Glutamatergic neuron (in vitro differentiated cells): Measurements from ENCODE around the gene BCOR. TPM values are rescaled to one million over a fixed set of nuclear protein-coding genes. Genes with fewer than 3 reads are reported as not detected.

Experiments used
- DNase-seq: peaks from one replicate; pipeline ENCODE4 v3.0.0; 2022
- H3K27ac Mint-ChIP-seq: one replicate; pipeline ENCODE4 v1.8.0; 2020; ENCODE audit warnings: mild to moderate bottlenecking, mixed read lengths, inconsistent platforms; ENCODE audit not compliant: unreplicated experiment
- H3K27me3 Mint-ChIP-seq: one replicate; pipeline ENCODE4 v1.8.0; 2020; ENCODE audit warnings: mild to moderate bottlenecking, moderate library complexity, mixed read lengths, inconsistent platforms; ENCODE audit not compliant: unreplicated experiment
- H3K36me3 Mint-ChIP-seq: one replicate; pipeline ENCODE4 v1.8.0; 2020; ENCODE audit warnings: mild to moderate bottlenecking, mixed read lengths, inconsistent platforms; ENCODE audit not compliant: unreplicated experiment
- H3K4me1 Mint-ChIP-seq: one replicate; pipeline ENCODE4 v1.8.0; 2020; ENCODE audit warnings: mild to moderate bottlenecking, low read depth, mixed read lengths, inconsistent platforms; ENCODE audit not compliant: unreplicated experiment
- H3K4me3 Mint-ChIP-seq: one replicate; pipeline ENCODE4 v1.8.0; 2020; ENCODE audit warnings: mild to moderate bottlenecking, mixed read lengths, inconsistent platforms; ENCODE audit not compliant: unreplicated experiment
- H3K9me3 Mint-ChIP-seq: one replicate; pipeline ENCODE4 v1.8.0; 2020; ENCODE audit warnings: mild to moderate bottlenecking, moderate library complexity, mixed read lengths, inconsistent platforms; ENCODE audit not compliant: unreplicated experiment
- CTCF ChIP-seq: fragments of 200-600 bp; sonication (generic); IDR thresholded peaks from one replicate; pipeline ENCODE4 v1.5.0; 2021; ENCODE audit not compliant: partially characterized antibody, unreplicated experiment
- total RNA-seq: library from RNA; stranded (reverse); fragmentation: NEBNext Ultra II Directional; extraction: Animal tissue kit (Norgen Biotek cat#: 25700); gene quantifications from one replicate; pipeline ENCODE4 v1.2.1, GENCODE V29; 2021; ENCODE audit not compliant: unreplicated experiment

Gene BCOR
- total RNA-seq, 1 donor from 2014 or later, result 59.0 TPM

- Mint-ChIP-seq H3K9me3 (peaks cover 4% of the 10 kb centered on the region), H3K4me1 (peaks cover 7% of the 10 kb centered on the region), H3K27me3 (peaks cover 5% of the 10 kb centered on the region), H3K4me3 (no peak overlapping the region), H3K27ac (no peak overlapping the region), H3K36me3 (peaks cover 10% of the 10 kb centered on the region)
- no peak for TF ChIP-seq CTCF
- DNase-seq, result no peak
Measured at GRCh38 chrX:40058719-40059118, 39.0 kb downstream of the BCOR start.

GRCh38 chrX:40057405-40057804 is 40.4 kb downstream of the BCOR start:
- H3K27ac Mint-ChIP-seq, result no peak overlapping the region
- peaks cover 2% of the 10 kb centered on the region for H3K9me3 Mint-ChIP-seq
- no peaks in the 10 kb centered on the region for H3K4me1 Mint-ChIP-seq
- H3K27me3 Mint-ChIP-seq, result peaks cover 2% of the 10 kb centered on the region
- no peak for DNase-seq
- H3K4me3 Mint-ChIP-seq, result no peak overlapping the region
- peaks cover 17% of the 10 kb centered on the region for H3K36me3 Mint-ChIP-seq
- no peak for TF ChIP-seq CTCF

- peaks cover 2% of the 10 kb centered on the region for H3K27me3 Mint-ChIP-seq
- H3K9me3 Mint-ChIP-seq, result peaks cover 2% of the 10 kb centered on the region
- H3K27ac Mint-ChIP-seq, result no peak overlapping the region
- H3K4me1 Mint-ChIP-seq, result no peaks in the 10 kb centered on the region
- H3K36me3 Mint-ChIP-seq, result peaks cover 24% of the 10 kb centered on the region
- no peak for TF ChIP-seq CTCF
- H3K4me3 Mint-ChIP-seq, result no peak overlapping the region
- DNase-seq, result no peak
Measured at GRCh38 chrX:40056420-40056819, 41.3 kb downstream of the BCOR start.

- H3K27ac Mint-ChIP-seq, result no peak overlapping the region
- no peak for TF ChIP-seq CTCF
- H3K36me3 Mint-ChIP-seq, result peaks cover 31% of the 10 kb centered on the region
- no peak overlapping the region for H3K4me3 Mint-ChIP-seq
- no peaks in the 10 kb centered on the region for H3K4me1 Mint-ChIP-seq
- H3K9me3 Mint-ChIP-seq, result peaks cover 2% of the 10 kb centered on the region
- no peaks in the 10 kb centered on the region for H3K27me3 Mint-ChIP-seq
- no peak for DNase-seq
Measured at GRCh38 chrX:40055495-40055894, 42.3 kb downstream of the BCOR start.

- TF ChIP-seq CTCF, result no peak
- Mint-ChIP-seq H3K4me3 (no peak overlapping the region), H3K4me1 (no peaks in the 10 kb centered on the region), H3K9me3 (peaks cover 4% of the 10 kb centered on the region), H3K27me3 (no peaks in the 10 kb centered on the region), H3K36me3 (peaks cover 38% of the 10 kb centered on the region), H3K27ac (no peak overlapping the region)
- DNase-seq, result no peak
Measured at GRCh38 chrX:40054793-40055192, 43.0 kb downstream of the BCOR start.
